WTC11 (cell line): ENCODE measurements around the gene STK17A. TPM values are rescaled to one million over a fixed set of nuclear protein-coding genes. Genes with fewer than 3 reads are reported as not detected.

Experiments
- ATAC-seq: fragments of 200-7000 bp; cut with Tn5 transposase; 2 replicates; pipeline ENCODE4 v1.10.0; 2021; ENCODE audit warnings: mild to moderate bottlenecking, moderate library complexity
- CTCF ChIA-PET: fragments of 300-600 bp; sonication (Branson Sonifier 250); formaldehyde crosslinking; loops from one replicate; lab custom pipeline; 2021; ENCODE audit warnings: antibody characterized with exemption; lab: Charles Lee
- POLR2A ChIA-PET: fragments of 350-600 bp; sonication (Branson Sonifier 250); formaldehyde crosslinking; loops from one replicate; lab custom pipeline; 2021; ENCODE audit warnings: antibody characterized with exemption; lab: Charles Lee
- DNase-seq: peaks from one replicate; pipeline ENCODE4 v3.0.0; 2021; ENCODE audit warnings: low spot score
- H3K27ac Mint-ChIP-seq: 2 replicates; pipeline ENCODE4 v1.8.0; 2021; ENCODE audit warnings: mixed read lengths
- H3K27me3 Mint-ChIP-seq: 2 replicates; pipeline ENCODE4 v1.8.0; 2021; ENCODE audit warnings: low read depth, mild to moderate bottlenecking, moderate library complexity, mixed read lengths
- H3K36me3 Mint-ChIP-seq: 2 replicates; pipeline ENCODE4 v1.8.0; 2021; ENCODE audit warnings: mixed read lengths
- H3K4me1 Mint-ChIP-seq: 2 replicates; pipeline ENCODE4 v1.8.0; 2022; ENCODE audit warnings: mixed read lengths
- H3K4me3 Mint-ChIP-seq: 2 replicates; pipeline ENCODE4 v1.8.0; 2021; ENCODE audit warnings: mild to moderate bottlenecking, moderate library complexity, mixed read lengths
- H3K9me3 Mint-ChIP-seq: 2 replicates; pipeline ENCODE4 v1.8.0; 2021; ENCODE audit warnings: mixed read lengths
- CBFB ChIP-seq: sonication (generic); formaldehyde crosslinking; IDR thresholded peaks from 2 replicates; pipeline ENCODE4 v1.8.1; 2022; ENCODE audit warnings: mild to moderate bottlenecking, low read depth, missing genetic modification reagents
- CREB1 ChIP-seq: sonication (generic); formaldehyde crosslinking; IDR thresholded peaks from 2 replicates; pipeline ENCODE4 v1.8.0; 2023; ENCODE audit warnings: mild to moderate bottlenecking, missing genetic modification reagents
- CREM ChIP-seq: sonication (generic); formaldehyde crosslinking; IDR thresholded peaks from 2 replicates; pipeline ENCODE4 v1.8.1; 2022; ENCODE audit warnings: mild to moderate bottlenecking, missing genetic modification reagents, moderate library complexity
- ELF4 ChIP-seq: sonication (generic); formaldehyde crosslinking; IDR thresholded peaks from 2 replicates; pipeline ENCODE4 v1.8.1; 2022; ENCODE audit warnings: low read depth, mild to moderate bottlenecking, moderate library complexity, missing genetic modification reagents
- EMX1 ChIP-seq: fragments of 250-450 bp; sonication (Bioruptor Pico); IDR thresholded peaks from 2 replicates; pipeline ENCODE4 v1.8.0; 2021; ENCODE audit warnings: mild to moderate bottlenecking
- ETV6 ChIP-seq: sonication (generic); formaldehyde crosslinking; IDR thresholded peaks from 2 replicates; pipeline ENCODE4 v1.8.1; 2022; ENCODE audit warnings: mild to moderate bottlenecking, missing genetic modification reagents
- FOXJ3 ChIP-seq: sonication (generic); formaldehyde crosslinking; IDR thresholded peaks from 2 replicates; pipeline ENCODE4 v1.9.0; 2021; ENCODE audit warnings: missing genetic modification reagents, mild to moderate bottlenecking, borderline replicate concordance
- HMGA2 ChIP-seq: fragments of 250-450 bp; sonication (Bioruptor Pico); IDR thresholded peaks from 2 replicates; pipeline ENCODE4 v1.4.0; 2021; ENCODE audit warnings: mild to moderate bottlenecking, moderate library complexity
- MXD4 ChIP-seq: fragments of 250-450 bp; sonication (Bioruptor Pico); IDR thresholded peaks from 2 replicates; pipeline ENCODE4 v1.8.0; 2021; ENCODE audit warnings: mild to moderate bottlenecking, moderate library complexity, borderline replicate concordance
- NFATC4 ChIP-seq: fragments of 250-450 bp; sonication (Bioruptor Pico); IDR thresholded peaks from 2 replicates; pipeline ENCODE4 v1.9.0; 2021; ENCODE audit warnings: mild to moderate bottlenecking
- RORB ChIP-seq: fragments of 250-450 bp; sonication (Bioruptor Pico); IDR thresholded peaks from 2 replicates; pipeline ENCODE4 v1.9.0; 2021; ENCODE audit warnings: mild to moderate bottlenecking
- SMAD4 ChIP-seq: sonication (generic); formaldehyde crosslinking; IDR thresholded peaks from 2 replicates; pipeline ENCODE4 v1.8.0; 2022; ENCODE audit warnings: mild to moderate bottlenecking, missing genetic modification reagents
- SP1 ChIP-seq: sonication (generic); formaldehyde crosslinking; conservative IDR thresholded peaks from 2 replicates; pipeline ENCODE4 v1.8.1; 2022; ENCODE audit warnings: missing genetic modification reagents
- ZNF263 ChIP-seq: sonication (generic); formaldehyde crosslinking; IDR thresholded peaks from 2 replicates; pipeline ENCODE4 v1.8.1; 2022; ENCODE audit warnings: low read depth, mild to moderate bottlenecking, moderate library complexity, missing genetic modification reagents
- total RNA-seq: library from RNA; stranded (reverse); gene quantifications from 3 replicates; pipeline ENCODE4 v1.2.3, GENCODE V29; 2021
- TF ChIP-seq, protein P1 (sequence below): fragments of 200-600 bp; IDR thresholded peaks from 2 replicates; pipeline ENCODE4 v1.8.0; 2022; ENCODE audit warnings: antibody characterized with exemption
- TF ChIP-seq, protein P2 (sequence below): sonication (generic); formaldehyde crosslinking; IDR thresholded peaks from 2 replicates; pipeline ENCODE4 v1.8.0; 2023; ENCODE audit warnings: missing genetic modification reagents, mild to moderate bottlenecking, borderline replicate concordance
- TF ChIP-seq, protein P3 (sequence below): fragments of 250-450 bp; sonication (Bioruptor Pico); IDR thresholded peaks from 2 replicates; pipeline ENCODE4 v1.9.0; 2021; ENCODE audit warnings: mild to moderate bottlenecking
- TF ChIP-seq, protein P4 (sequence below): fragments of 250-450 bp; sonication (Bioruptor Pico); IDR thresholded peaks from 2 replicates; pipeline ENCODE4 v2.1.2; 2022; ENCODE audit warnings: mild to moderate bottlenecking, moderate library complexity
- TF ChIP-seq, protein P5 (sequence below): sonication (generic); formaldehyde crosslinking; IDR thresholded peaks from 2 replicates; pipeline ENCODE4 v1.8.0; 2022; ENCODE audit warnings: mild to moderate bottlenecking, missing genetic modification reagents

STK17A gene
- total RNA-seq, 1 experiment from 2014 or later = 17.6 TPM

DNA sequence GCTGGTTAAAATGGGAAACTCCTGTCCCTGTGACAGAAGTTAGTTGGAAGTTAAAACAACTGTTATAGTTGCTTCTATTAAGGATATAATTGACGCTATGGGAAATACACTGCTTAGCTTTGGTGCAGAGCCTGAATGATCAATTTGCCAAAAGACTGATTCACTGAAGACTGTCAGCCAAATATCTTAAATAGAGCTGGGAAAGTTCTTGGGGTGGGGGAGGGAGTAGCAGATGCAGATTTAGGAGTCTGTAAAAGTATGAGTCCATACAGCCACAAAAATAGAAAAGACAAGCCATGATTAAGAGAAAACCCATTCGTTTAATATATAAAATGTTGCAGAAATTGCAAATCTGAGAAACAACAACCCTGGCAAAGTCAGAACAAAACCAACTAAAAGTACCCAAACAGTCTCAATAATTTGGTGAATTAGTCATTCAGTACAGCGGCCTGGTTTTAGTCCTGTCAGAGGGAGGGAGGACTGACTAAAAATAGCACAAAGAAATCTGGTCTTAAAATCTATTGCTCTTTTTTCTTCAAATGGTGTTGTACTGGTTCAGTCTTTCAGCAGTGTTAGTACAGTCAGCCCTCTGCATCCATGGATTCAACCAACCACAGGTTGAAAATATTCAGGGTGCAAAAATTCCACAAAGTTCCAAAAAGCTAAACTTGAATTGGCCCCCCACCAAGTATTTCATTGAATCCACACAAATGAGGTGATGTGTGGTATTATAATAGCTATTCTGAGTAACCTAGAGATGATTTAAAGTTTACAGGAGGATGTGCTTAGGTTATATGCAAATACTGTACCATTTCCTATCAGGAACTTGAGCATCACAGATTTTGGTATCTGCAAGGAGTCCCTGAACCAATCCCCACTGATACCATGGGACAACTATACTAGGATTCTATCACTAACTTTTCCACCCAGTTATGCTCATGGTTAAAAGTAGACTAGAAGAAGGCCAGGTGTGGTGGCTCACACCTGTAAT, 30.0 kb downstream of the STK17A start:
- Mint-ChIP-seq H3K4me1 (no peaks in the 10 kb centered on the region), H3K4me3 (no peak overlapping the region), H3K27me3 (no peaks in the 10 kb centered on the region), H3K9me3 (no peaks in the 10 kb centered on the region), H3K27ac (0 out of 2 replicates have a peak overlapping the region, but pooled peaks have one; percentile 6), H3K36me3 (peaks cover 27% of the 10 kb centered on the region)
- POLR2A ChIA-PET = interaction anchor here (0.6 kb wide), 1 partner anchor 142 kb away, joined by 4 read pairs; no protein-coding TSS in a partner anchor
- TF ChIP-seq CREM (no peak), ETV6 (CRISPR knock-in tag) (no peak), ELF4 (CRISPR knock-in tag) (no peak), SMAD4 (CRISPR knock-in tag) (no peak), NFATC4 (no peak)
- TF ChIP-seq, protein P1, sequence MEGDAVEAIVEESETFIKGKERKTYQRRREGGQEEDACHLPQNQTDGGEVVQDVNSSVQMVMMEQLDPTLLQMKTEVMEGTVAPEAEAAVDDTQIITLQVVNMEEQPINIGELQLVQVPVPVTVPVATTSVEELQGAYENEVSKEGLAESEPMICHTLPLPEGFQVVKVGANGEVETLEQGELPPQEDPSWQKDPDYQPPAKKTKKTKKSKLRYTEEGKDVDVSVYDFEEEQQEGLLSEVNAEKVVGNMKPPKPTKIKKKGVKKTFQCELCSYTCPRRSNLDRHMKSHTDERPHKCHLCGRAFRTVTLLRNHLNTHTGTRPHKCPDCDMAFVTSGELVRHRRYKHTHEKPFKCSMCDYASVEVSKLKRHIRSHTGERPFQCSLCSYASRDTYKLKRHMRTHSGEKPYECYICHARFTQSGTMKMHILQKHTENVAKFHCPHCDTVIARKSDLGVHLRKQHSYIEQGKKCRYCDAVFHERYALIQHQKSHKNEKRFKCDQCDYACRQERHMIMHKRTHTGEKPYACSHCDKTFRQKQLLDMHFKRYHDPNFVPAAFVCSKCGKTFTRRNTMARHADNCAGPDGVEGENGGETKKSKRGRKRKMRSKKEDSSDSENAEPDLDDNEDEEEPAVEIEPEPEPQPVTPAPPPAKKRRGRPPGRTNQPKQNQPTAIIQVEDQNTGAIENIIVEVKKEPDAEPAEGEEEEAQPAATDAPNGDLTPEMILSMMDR = no peak
- TF ChIP-seq, protein P2, sequence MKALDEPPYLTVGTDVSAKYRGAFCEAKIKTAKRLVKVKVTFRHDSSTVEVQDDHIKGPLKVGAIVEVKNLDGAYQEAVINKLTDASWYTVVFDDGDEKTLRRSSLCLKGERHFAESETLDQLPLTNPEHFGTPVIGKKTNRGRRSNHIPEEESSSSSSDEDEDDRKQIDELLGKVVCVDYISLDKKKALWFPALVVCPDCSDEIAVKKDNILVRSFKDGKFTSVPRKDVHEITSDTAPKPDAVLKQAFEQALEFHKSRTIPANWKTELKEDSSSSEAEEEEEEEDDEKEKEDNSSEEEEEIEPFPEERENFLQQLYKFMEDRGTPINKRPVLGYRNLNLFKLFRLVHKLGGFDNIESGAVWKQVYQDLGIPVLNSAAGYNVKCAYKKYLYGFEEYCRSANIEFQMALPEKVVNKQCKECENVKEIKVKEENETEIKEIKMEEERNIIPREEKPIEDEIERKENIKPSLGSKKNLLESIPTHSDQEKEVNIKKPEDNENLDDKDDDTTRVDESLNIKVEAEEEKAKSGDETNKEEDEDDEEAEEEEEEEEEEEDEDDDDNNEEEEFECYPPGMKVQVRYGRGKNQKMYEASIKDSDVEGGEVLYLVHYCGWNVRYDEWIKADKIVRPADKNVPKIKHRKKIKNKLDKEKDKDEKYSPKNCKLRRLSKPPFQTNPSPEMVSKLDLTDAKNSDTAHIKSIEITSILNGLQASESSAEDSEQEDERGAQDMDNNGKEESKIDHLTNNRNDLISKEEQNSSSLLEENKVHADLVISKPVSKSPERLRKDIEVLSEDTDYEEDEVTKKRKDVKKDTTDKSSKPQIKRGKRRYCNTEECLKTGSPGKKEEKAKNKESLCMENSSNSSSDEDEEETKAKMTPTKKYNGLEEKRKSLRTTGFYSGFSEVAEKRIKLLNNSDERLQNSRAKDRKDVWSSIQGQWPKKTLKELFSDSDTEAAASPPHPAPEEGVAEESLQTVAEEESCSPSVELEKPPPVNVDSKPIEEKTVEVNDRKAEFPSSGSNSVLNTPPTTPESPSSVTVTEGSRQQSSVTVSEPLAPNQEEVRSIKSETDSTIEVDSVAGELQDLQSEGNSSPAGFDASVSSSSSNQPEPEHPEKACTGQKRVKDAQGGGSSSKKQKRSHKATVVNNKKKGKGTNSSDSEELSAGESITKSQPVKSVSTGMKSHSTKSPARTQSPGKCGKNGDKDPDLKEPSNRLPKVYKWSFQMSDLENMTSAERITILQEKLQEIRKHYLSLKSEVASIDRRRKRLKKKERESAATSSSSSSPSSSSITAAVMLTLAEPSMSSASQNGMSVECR = no peak
- DNase-seq (no peak), ATAC-seq (no peak)
- CTCF ChIA-PET = interaction anchor here (1.1 kb wide), 1 partner anchor 30 kb away, joined by 4 read pairs; the partner anchor contains the start of gene STK17A

DNA sequence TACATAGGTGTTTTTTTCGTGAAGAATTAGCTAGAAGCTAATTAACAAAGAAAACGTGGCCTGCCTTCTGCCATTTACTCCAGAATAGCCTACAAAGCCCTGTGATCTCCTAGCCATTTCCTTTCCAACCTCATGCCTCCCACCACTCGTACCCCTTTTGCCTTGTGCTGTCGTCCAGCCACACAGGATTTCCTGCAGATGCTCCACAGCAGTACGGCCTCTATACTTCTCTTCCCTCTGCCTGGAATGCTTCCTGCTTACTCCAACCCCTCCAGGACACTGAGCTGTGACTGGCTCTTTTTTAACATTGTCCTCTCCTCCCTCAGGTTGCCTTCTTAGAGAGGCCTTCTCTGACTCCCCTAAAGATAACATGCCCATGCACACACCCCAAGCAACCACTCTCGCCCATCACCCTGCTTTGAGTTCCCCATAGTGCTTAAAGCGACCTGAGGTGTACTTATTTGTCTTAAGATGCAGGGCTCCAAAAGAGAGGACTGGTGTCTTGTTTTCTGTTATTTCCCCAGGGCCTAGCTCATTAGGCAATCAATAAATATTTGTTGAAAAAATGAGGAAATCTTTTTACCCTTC, 32.7 kb downstream of the STK17A start:
- ATAC-seq (no peak; the same call in 1 of the 2 replicates), DNase-seq (no peak)
- H3K27me3 Mint-ChIP-seq = no peaks in the 10 kb centered on the region
- ChIA-PET POLR2A (no interaction called here), CTCF (interaction anchor here (0.8 to 4.0 kb wide), 2 partner anchors 33 to 84 kb away, joined by 3 to 18 read pairs; partner anchors contain the start of gene STK17A)
- peak overlapping the region; percentile 54; the same call in 1 of the 2 replicates for H3K27ac Mint-ChIP-seq
- H3K9me3 Mint-ChIP-seq = no peaks in the 10 kb centered on the region
- H3K4me1 Mint-ChIP-seq = no peaks in the 10 kb centered on the region
- peaks cover 11% of the 10 kb centered on the region; the same call in 1 of the 2 replicates for H3K36me3 Mint-ChIP-seq
- H3K4me3 Mint-ChIP-seq = no peak overlapping the region
- TF ChIP-seq CREM (no peak), MXD4 (no peak), CBFB (CRISPR knock-in tag) (no peak), HMGA2 (no peak), ZNF263 (no peak), ETV6 (CRISPR knock-in tag) (no peak), SP1 (no peak), EMX1 (CRISPR knock-in tag) (no peak), RORB (CRISPR knock-in tag) (no peak), FOXJ3 (CRISPR knock-in tag) (no peak), CREB1 (CRISPR knock-in tag) (no peak), SMAD4 (CRISPR knock-in tag) (no peak)
- TF ChIP-seq, protein P3, sequence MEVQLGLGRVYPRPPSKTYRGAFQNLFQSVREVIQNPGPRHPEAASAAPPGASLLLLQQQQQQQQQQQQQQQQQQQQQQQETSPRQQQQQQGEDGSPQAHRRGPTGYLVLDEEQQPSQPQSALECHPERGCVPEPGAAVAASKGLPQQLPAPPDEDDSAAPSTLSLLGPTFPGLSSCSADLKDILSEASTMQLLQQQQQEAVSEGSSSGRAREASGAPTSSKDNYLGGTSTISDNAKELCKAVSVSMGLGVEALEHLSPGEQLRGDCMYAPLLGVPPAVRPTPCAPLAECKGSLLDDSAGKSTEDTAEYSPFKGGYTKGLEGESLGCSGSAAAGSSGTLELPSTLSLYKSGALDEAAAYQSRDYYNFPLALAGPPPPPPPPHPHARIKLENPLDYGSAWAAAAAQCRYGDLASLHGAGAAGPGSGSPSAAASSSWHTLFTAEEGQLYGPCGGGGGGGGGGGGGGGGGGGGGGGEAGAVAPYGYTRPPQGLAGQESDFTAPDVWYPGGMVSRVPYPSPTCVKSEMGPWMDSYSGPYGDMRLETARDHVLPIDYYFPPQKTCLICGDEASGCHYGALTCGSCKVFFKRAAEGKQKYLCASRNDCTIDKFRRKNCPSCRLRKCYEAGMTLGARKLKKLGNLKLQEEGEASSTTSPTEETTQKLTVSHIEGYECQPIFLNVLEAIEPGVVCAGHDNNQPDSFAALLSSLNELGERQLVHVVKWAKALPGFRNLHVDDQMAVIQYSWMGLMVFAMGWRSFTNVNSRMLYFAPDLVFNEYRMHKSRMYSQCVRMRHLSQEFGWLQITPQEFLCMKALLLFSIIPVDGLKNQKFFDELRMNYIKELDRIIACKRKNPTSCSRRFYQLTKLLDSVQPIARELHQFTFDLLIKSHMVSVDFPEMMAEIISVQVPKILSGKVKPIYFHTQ (CRISPR knock-in tag) = no peak
- TF ChIP-seq, protein P4, sequence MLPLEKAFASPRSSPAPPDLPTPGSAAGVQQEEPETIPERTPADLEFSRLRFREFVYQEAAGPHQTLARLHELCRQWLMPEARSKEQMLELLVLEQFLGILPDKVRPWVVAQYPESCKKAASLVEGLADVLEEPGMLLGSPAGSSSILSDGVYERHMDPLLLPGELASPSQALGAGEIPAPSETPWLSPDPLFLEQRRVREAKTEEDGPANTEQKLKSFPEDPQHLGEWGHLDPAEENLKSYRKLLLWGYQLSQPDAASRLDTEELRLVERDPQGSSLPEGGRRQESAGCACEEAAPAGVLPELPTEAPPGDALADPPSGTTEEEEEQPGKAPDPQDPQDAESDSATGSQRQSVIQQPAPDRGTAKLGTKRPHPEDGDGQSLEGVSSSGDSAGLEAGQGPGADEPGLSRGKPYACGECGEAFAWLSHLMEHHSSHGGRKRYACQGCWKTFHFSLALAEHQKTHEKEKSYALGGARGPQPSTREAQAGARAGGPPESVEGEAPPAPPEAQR = no peak
- TF ChIP-seq, protein P5, sequence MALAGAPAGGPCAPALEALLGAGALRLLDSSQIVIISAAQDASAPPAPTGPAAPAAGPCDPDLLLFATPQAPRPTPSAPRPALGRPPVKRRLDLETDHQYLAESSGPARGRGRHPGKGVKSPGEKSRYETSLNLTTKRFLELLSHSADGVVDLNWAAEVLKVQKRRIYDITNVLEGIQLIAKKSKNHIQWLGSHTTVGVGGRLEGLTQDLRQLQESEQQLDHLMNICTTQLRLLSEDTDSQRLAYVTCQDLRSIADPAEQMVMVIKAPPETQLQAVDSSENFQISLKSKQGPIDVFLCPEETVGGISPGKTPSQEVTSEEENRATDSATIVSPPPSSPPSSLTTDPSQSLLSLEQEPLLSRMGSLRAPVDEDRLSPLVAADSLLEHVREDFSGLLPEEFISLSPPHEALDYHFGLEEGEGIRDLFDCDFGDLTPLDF (CRISPR knock-in tag) = no peak
